ENCODE data around the gene ZNF581.

Gene ZNF581

DNA sequence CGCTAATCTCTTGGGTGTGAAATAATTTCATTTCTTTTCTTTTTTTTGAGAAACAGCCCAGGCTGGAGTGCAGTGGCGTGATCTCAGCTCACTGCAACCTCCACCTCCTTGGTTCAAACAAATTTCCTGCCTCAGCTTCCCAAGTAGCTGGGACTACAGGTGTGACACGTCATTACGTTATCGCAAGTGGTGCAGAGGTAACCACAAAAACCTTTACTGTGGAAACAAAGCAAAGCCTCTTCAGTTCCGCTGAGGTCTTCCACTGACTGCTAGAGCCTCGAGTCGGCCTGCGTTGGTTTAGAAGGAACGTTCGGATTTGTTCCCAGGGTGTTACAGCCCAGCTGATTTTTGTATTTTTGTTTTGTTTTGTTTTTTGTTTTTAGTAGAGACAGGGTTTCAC, 17.1 kb upstream of the ZNF581 start:
- no peak for DNase-seq (ENCODE audit: low spot score)

DNA sequence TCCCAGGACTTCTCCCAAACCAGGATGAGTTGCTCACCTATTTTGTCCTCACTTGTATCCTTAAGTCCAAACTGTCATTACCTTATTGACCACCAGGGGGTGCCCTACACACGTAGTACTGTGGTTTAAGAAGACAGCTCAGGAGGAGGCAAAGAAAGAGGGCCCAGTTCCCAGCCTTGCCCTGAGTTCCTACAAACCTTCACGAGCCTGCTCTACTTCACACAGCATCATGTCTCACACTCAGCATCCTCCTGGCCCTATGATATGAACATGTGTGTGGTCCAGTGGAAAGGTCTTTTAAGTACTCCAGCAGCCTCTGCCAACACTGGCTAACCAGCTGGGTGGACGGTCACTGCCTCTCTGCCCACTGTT, 11.0 kb upstream of the ZNF581 start:
- DNase-seq (ENCODE audit: low spot score): no peak

DNA sequence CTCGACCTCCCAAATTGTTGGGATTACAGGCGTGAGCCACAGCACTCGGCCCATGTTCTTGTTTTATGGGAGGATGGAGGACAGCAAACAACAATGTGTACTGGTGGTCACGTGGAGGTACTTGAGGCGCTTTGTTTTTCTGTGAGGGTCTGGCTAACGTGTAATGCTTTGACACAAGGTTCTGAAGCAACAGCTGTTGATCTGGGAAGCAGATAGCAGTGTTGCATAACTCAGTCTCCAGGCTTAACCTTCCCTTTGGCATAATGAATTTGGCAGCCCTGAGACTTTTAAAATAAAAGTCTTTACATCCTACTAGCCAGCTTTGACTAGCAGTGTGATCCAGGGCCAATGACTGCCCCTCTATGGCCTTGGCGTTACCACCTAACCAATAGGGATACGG, 9.6 kb upstream of the ZNF581 start:
- no peak for DNase-seq (ENCODE audit: low spot score)

DNA sequence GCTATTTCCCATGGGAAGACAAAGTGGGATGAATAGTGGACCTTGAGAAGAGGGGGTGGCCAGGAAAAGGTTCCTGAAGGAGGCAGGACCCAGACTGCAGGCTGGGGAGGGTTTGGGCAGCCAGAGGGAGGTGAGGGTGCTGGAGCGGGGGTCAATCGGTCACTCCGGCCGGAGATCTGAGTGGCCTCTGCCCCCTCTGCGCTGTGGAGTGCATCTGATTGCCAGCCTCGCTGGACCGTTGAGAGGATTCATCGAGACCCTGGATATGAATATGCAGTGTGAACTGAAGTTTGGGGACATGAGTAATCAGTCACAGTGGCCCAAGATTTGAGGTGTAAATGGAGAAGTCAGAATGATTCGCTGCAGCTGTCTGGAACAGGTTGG, 8.1 kb upstream of the ZNF581 start:
- DNase-seq (ENCODE audit: low spot score): no peak

DNA sequence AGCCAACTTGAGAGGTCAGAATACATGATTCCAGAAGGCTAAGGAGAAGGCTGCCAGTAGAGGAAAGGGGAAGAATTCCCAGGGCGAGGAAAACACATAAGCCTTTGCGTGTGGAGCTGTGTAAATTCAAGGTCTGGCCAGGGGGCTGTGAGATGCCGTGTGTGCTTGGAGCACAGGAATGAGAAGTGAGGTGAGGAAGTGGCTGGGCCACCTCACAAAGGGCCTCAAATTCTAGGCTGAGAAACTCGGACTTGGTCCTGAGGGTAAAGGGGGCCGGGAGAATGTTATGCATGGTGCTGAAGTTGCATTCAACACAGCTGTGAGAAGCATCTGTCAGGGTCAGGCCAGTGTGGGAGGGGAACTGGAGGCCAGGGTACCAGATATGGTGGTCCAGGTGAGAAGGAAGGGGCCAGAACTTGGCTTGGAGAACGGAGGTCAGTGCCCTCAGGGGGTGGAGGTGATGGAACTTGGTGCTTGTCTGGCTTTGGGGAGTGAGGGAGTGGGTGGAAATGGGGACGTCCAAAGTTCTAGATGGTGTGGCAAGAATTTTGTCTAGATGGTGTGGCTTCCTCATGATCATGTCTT, 7.5 kb upstream of the ZNF581 start:
- no peak for DNase-seq (ENCODE audit: low spot score)

DNA sequence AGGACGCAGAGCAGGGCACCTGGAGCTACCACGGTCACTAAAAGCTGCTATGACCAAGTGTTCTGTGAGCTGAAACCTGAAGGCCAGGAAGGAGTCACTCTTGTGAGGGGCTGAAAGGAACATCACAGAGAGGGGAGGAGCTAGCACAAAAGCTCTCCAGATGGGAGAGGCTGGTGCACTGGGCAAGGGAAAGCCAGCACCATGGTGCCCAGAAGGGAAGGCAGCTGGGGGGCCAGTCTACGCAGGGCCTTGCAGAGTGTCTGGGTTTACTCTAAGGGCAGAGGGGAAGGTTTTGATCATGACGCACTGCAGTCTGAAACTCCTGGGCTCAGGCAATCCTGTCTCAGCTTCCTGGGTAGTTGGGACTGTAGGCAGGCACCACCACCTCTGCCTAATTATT, 6.7 kb upstream of the ZNF581 start:
- DNase-seq (ENCODE audit: low spot score): no peak

DNA sequence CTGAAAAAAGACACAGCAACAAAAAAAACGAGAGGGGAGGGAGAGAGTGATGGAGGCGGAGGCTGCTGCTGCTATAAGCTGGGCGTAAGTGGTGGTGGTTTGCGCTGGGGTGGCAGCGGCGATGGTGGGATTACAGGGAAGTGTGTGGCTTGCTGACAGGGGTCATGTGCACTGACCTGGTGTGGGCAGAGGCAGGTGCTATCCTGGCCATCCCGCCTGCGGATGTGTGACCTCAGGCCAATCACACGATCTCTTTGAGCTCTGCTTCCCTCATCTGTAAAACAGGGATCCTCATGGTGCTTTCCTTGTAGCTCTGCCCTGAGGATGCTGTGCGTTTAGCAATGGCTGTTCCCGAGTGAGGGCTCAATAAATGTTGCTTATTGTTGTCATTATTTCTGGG, 5.9 kb upstream of the ZNF581 start:
- no peak for DNase-seq (ENCODE audit: low spot score)

DNA sequence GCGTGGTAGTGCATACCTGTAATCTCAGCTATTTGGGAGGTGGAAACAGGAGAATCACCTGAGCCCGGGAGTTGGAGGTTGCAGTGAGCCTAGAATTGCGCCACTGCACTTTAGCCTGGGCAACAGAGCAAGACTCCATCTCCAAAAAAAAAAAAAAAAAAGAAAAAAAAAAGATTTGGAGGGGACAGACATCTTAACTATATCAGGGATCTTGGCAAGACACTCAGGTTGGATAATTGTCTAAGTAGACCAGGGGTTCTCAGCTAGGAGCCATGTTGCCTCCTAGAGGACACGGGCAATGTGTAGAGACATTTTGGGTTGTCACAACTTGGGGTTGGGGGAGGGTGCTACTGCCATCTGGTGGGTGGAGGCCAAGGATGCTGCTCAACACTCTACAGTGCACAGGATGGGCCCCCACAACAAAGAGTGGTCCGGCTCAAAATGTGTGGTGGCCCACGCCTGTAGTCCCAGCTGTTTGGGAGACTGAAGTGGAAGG, 4.5 kb upstream of the ZNF581 start:
- no peak for DNase-seq (ENCODE audit: low spot score)

DNA sequence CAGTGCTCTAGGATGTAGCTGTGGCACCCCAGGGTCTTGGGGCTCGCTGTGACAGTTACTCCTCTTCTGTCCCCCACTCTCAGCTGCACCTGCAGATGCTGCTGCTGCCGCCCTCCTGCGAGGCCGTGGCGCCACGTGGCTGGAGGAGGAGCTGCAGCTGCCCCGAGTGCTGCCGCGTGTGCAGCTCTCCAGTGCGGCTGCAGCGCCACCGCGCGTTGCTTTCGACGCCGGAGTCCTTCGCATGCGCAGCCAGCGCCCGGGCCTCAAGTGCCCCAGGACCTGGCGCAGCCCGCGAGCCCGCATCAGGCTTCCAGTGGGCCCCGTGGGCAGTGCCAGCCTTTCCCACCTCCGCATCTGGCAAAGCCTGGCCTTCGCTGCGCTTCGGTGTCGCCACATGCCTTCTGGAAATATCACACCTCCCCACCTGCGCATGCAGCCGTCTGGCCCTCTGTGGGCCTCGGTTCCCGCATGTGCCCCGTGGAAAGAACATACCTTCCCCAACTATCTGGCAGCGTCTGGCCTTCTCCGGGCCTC, 3.3 kb upstream of the ZNF581 start:
- no peak for DNase-seq (ENCODE audit: low spot score)

DNA sequence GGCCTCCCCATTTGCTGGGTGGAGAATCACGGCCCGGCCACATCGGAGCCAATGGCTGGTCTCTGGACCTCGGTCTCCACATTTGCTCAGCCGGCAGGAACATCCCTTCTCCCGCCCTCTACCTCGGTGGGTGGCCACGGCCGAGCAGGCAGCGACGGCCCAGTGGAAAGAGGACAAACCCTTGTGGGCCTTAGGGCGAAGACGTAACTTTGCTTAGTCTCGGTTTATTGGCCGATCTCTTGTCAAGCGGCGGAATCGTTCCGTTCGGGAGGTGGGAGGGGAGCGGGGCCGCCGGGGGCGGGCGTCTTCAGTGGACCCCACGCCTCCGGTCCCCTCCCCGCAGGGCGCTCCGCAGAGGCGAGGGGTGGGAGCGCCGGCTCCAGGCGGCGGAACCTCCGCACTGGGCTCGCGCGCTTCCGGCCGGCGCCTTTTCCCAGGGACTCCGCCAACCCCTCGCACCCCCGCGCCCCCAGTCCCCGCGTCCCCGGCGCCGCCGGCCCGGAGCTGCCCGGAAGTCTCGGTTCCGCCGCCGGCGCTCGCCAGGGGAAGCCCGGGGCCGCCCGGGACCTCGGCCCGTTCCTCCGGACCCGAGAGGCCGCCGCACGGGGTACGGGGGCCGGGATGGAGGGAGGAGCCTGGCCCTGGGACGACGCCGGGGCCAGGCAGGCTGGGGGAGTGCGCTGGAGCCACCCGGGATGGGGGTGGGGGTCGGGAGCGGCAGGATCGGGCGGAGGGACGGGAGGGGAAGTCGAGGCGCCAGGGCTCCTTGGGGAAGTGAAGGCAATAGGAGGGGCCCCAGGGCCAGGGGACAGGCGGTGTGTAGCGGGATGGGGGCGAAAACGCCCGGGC, 2.6 kb upstream of the ZNF581 start, which contains the start of gene ZNF580:
TSS of gene ZNF580 (plus strand) at position 426 of the 849 bp plus-strand sequence. CDS start 1,507 bp downstream, outside the sequence.
- no peak for DNase-seq (ENCODE audit: low spot score)

DNA sequence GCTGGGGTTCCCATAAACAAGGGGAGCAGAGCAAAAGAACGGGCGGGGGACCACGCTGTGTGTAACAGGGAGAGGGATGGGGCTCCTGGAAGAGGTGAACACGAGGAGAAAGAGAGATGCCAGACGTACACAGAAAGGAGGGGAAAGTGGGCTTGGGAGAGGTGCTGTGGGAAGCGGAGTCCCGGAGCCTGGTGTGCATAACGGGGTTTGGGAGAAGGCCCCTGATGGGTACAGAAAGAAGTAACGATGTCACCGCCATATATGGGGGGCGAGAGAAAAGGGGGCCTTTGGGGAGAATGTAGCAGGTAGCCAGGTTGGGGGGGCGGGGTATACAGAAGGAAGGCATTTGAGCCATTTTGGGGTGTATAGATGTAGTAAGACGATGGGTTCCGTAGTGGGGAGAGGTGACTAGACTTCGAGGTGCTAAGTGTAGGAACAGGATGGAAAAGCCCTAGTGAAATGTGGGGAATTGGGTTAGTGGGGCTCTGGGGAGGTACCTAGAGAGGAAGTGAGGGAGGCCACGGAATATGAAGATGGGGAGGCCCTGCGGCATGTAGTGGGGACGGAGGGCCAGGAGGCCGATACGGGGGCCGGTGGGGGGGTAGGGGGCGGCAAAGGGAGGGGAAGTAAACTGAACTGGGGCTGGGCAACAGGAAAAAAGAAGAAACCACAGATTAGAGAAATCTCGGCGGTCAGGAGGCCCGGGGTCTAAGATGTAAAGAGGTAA, 1.9 kb upstream of the ZNF581 start:
- no peak for DNase-seq (ENCODE audit: low spot score)

DNA sequence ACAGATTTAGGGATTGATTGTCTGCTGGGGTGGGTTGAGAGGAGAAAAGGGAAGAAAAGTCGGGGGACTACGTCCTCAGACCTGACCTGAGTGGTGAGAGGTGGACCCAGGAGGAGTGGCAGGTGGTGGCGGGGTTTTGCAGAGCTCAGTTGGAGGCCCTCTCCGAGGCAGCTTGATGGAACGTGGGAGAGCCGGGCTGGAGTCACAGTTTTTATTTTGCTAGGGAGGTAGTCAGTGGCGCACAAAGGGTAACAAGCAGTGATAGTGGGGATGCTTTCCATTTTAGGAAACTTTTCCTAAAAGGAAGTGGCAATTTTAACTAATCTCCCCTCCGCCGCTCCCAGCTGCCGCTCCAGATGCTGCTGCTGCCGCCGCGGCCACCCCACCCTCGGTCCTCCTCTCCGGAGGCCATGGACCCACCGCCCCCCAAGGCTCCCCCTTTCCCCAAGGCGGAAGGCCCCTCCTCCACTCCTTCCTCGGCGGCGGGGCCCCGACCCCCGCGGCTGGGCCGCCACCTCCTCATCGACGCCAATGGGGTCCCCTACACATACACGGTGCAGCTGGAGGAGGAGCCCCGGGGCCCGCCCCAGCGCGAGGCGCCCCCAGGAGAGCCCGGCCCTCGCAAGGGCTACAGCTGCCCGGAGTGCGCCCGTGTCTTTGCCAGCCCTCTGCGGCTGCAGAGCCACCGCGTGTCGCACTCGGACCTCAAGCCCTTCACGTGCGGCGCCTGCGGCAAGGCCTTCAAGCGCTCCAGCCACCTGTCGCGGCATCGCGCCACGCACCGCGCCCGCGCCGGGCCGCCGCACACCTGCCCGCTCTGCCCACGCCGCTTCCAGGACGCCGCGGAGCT, 1.1 kb upstream of the ZNF581 start:
- no peak for DNase-seq (ENCODE audit: low spot score)

DNA sequence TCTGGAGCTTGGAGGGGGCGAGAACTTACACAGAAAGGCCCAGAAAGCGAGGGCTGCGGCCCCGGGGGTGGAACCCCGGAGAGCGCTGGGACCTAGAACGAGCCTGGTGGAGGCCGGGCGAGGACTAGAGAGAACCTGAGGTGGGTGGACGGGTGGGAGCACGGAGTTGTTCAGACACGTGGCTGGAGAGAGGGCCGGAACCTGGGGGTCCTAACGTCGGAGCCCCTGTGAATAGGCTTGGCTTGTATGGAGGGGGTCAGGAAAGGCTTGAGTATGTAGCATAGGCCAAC, 383 bp downstream of the ZNF581 start:
- no peak for DNase-seq (ENCODE audit: low spot score)

DNA sequence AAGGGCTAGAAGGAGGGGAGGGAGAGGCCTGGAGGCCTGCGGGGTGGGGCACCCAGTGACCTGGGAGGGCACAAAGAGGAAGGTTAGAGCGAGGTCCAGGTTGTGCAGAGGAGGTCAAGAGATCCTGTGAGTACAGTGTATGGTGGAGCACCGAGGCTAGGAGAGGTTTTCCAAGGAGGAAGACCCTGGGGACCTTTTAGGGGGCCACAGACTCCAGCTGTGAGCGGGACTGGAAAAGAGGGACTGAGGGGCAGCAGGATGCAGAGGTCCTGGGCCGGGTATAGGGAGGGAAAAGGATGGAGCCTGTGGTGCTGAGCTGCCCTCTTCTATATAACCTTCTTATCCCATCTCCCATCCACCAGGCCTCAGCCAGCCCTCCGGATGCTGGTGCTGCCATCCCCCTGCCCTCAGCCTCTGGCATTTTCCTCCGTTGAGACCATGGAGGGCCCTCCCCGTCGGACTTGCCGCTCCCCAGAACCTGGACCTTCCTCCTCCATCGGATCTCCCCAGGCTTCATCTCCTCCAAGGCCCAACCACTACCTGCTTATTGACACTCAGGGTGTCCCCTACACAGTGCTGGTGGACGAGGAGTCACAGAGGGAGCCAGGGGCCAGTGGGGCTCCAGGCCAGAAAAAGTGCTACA, 863 bp downstream of the ZNF581 start:
- DNase-seq (ENCODE audit: low spot score): no peak

DNA sequence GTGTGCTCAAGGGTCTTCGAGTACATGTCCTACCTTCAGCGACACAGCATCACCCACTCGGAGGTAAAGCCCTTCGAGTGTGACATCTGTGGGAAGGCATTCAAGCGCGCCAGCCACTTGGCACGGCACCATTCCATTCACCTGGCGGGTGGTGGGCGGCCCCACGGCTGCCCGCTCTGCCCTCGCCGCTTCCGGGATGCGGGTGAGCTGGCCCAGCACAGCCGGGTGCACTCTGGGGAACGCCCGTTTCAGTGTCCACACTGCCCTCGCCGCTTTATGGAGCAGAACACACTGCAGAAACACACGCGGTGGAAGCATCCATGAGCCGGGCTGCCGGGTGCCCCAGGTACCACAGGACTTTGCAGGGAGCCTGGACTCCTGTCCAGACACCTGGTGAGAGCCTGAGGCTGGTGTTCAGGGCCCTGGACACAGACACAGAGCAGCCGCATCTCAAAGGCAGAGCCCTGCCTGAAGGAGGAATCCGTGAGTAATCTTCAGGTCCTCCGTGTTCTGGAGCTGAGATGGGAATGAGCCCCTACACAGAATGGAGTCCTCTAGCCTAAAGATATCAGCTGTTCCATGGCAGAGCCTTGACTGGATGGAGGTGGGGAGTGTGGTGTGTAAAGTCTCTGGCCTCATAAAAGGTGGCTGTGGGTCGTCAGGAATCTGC, 1.5 kb downstream of the ZNF581 start:
- DNase-seq (ENCODE audit: low spot score): no peak

DNA sequence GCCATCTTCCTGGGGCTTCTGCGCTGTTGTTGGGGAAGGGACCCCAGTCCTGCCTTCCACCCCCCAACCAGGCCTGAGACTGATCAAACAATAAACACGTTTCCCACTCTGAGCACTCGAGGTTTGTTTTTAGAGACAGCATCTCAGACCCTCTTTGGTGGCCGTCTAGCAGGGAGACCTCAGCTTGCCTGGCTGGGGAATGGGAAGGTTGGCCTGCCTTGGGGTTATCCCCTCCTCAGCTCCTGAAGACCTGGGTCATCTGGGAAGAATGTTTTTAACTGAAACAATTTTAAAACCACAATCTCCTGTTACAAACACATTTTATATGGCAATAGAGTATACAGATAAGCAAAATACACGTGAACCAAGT, 2.0 kb downstream of the ZNF581 start:
- DNase-seq (ENCODE audit: low spot score): no peak

DNA sequence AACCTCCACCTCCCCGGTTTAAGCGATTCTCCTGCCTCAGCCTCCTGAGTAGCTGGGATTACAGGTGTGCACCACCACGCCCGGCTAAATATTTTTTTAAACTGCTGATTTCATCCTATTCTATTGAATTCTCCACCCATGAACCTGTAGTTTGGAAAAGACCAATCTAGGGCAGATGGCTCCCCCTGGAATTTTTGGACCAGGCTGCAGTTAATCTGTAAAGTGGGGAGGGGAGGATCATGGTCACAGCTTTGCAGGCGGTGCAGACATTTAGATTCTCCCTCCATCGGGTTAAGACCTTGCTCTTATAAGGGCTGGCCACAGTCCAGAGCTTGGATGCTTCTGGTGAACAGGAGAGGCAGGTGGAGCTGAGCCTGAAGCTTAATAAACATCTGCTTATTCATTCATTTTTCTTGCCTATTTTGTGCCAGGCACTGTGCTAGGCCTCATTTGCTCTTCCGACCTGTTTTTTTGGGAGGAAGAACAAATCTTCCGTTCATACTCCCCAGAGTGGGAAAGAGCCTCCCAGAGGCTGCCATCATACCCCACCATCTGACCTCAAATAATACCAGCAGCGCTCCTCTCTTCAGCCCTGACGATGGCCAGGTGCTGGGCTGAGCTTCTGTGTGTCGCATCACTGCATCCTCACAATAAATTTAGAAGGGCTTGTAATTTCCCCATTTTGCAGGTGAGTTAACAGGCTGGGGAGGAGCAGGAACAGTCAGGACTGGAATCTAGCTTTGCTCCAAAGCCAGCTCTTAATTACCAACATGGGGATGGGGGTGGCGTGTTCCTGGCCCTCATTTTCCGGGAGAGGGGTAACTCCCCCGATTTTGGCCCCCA, 3.7 kb downstream of the ZNF581 start:
- DNase-seq (ENCODE audit: low spot score): no peak

DNA sequence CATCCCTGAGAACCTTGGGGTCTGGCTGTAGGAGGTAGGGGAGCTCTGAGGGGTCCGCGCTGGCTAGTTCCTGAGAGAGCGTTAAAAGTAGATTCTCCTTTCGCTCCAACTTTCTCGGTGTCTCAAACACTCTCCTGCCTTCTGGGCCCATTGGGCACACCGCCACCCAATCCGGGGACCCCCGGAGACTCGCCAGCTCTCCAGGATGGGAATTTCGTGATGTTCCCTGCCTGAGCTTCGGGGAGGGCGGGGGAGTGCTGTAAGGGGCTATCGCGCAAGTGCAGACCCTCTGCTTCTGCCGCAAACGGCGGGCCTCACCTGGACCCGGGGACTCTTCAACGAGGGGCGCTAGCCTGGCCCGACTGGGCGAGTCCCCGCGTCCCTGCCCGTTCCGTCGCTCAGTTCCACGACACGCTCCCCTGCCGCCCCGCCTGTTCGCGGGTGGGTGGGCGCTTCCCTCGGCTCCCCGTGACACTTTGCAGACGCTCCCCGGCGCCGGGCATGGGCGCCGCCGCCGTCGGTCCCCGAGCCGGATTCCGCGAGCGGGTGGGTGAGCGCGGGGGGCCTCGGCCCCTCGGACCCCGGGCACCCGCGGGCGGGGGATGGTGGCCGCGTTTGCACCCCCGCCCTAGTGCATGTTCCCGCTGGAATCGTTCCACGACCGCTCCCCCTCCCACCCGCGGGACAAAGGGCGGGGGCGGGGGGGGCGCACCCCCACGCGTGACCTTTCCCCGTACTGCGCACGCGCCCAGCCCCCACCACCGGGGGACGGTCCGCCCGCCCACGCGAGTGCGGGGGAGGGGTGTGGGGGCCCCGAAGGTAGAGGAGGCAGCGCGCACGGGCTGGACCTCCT, 4.5 kb downstream of the ZNF581 start, which contains the start of gene CCDC106:
TSS of gene CCDC106 (plus strand) at position 481 of the 853 bp plus-strand sequence. CDS start 835 bp downstream, outside the sequence.
- DNase-seq (ENCODE audit: low spot score): no peak
